ENCODE measurements around the gene NAT14.

DNA sequence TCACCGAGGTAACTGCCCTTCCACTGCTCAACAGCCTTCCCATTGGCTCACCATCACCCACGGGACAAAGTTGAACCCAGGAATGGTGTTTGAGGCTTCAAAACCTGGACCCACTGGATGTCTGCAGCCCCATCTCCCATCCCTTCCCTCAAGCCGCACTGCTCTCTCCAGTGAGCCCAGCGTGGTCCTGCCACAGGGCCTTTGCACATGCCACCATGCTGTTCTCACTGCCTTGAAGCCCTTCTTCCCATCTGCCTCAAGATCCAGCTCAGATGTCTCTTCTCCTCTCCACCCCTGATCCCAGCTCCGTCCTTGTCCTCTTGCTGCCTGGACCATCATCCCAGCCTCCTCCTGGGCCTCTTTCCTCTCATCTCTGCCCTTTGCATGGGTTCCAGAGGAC is 45.9 kb upstream of the NAT14 start:
- TF ChIP-seq POLR2A (IDR thresholded peaks at IDR 0.05; ENCODE audit: low read length) (no peak), GATA1 (IDR thresholded peaks at IDR 0.05; ENCODE audit: low read depth, low read length) (no peak)
